Pancreas (tissue), 10 donors: Measurements from ENCODE around the gene TPBGL. TPM values are rescaled to one million over a fixed set of nuclear protein-coding genes. Genes with fewer than 3 reads are reported as not detected.

ENCODE experiments used
- ATAC-seq, 4 donors: fragments of 200-7000 bp; cut with Tn5 transposase; one replicate each; pipeline versions ENCODE4 v1.8.0 to v1.9.1; 2020; ENCODE audit warnings: mild to moderate bottlenecking in 4 of 4, moderate library complexity in 4 of 4
- DNase-seq, 6 donors: peaks; one replicate each; pipeline ENCODE4 v3.0.0-alpha.2; 2020
- FAIRE-seq: peaks from 2 replicates; lab custom pipeline; 2012; peaks lifted over from hg19 to GRCh38; lab: Jason Lieb, UNC
- H3K27ac ChIP-seq, 4 donors: fragments of 200-600 bp; sonication (generic); 1 replicate in 3 of 4; 2 replicates in 1 of 4; pipeline versions ENCODE4 v1.5.0 to v1.8.0; 2020
- H3K27me3 ChIP-seq, 4 donors: fragments of 200-600 bp; one replicate each; pipeline ENCODE4 v1.8.0; 2021
- H3K36me3 ChIP-seq, 3 donors: fragments of 200-600 bp; sonication (generic) in 1 of 3; one replicate each; pipeline versions ENCODE4 v1.5.0 to v1.8.0; 2020 to 2021
- H3K4me1 ChIP-seq, 3 donors: fragments of 200-600 bp; one replicate each; pipeline ENCODE4 v1.8.0; 2021
- H3K4me3 ChIP-seq, 4 donors: fragments of 200-600 bp; sonication (generic) in 2 of 4; one replicate each; pipeline versions ENCODE4 v1.5.0 to v1.8.0; 2020 to 2021
- H3K9me3 ChIP-seq, 4 donors: fragments of 200-600 bp; one replicate each; pipeline ENCODE4 v1.8.0; 2021
- CTCF ChIP-seq, 4 donors: fragments of 200-600 bp; sonication (generic) in 3 of 4; IDR thresholded peaks; one replicate each; pipeline versions ENCODE4 v1.5.0 to v1.8.0; 2021; ENCODE audit warnings: antibody characterized with exemption in 4 of 4
- WGBS, 2 donors: extraction: QIAGEN DNeasy Blood & Tissue Kit; methylation state at CpG; one replicate each; pipeline ENCODE4 v1.1.7; 2013; 5-methylcytosine and 5-hydroxymethylcytosine counted together
- intact Hi-C, 3 donors: fragments of 100-400 bp; cut with DNase I; formaldehyde crosslinking; loops; one replicate each; pipeline versions ENCODE4 v1.11.1 to v1.14.2; 2022
- polyA plus RNA-seq, 2 donors: library from polyadenylated mRNA; stranded (reverse); fragments of 200-250 nt; gene quantifications; one replicate each; pipeline ENCODE4 v1.2.3, GENCODE V29; 2013
- total RNA-seq, 6 donors: library from RNA; stranded (reverse); fragmentation: NEBNext Ultra II Directional in 4 of 6; extraction: Animal tissue kit (Norgen Biotek cat#: 25700) in 4 of 6; gene quantifications; one replicate each; pipeline versions ENCODE4 v1.2.1 to v1.2.4, GENCODE V29; 2021 to 2023
- donor health status: healthy with polysubstance abuse.
- donor health status: DM: no; HTN: no; CAD: no; lungs with moderate emphysema.
- donor health status: DM: no; HTN: no; CAD: no.
- donor health status: control.
- donor health status: control.
- donor health status: Bipolar disorder and iron deficiency.
- donor health status: DM: yes; HTN: yes; CAD: no.
- donor health status: DM: no; HTN: no; CAD: no.
- donor health status: DM: no; HTN: no; CAD: no.
- donor health status: DM: yes; HTN: yes; CAD: no.

Gene TPBGL
- total and polyA plus RNA-seq, 8 donors: 0.04 to 0.28 (median 0.09) TPM; not detected in 1

- FAIRE-seq (no peak), DNase-seq (peak in 2 of 6 donors; percentile 1 to 53), ATAC-seq (no peak)
- Histone ChIP-seq H3K4me1 (no peaks in the 10 kb centered on the region), H3K4me3 (no peak overlapping the region), H3K36me3 (peaks cover 0 to 17% (median 0%) of the 10 kb centered on the region in 3 donors), H3K27ac (no peak overlapping the region), H3K27me3 (no peaks in the 10 kb centered on the region), H3K9me3 (no peaks in the 10 kb centered on the region)
- WGBS, 2 donors: 84 to 85% methylated on average over 27 of the region's 27 CpGs
- no peak for TF ChIP-seq CTCF (IDR thresholded peaks at IDR 0.05)
- intact Hi-C loops: no loop called here
Measured at GRCh38 chr11:75267171-75267970, 26.8 kb downstream of the TPBGL start.

- no peak for TF ChIP-seq CTCF (IDR thresholded peaks at IDR 0.05)
- FAIRE-seq: no peak
- no peak overlapping the region for H3K4me3 ChIP-seq
- H3K4me1 ChIP-seq: no peaks in the 10 kb centered on the region
- ATAC-seq: no peak
- DNase-seq: peak in 1 of 6 donors; percentile 36
- H3K9me3 ChIP-seq: no peaks in the 10 kb centered on the region
- no peaks in the 10 kb centered on the region for H3K27me3 ChIP-seq
- WGBS, 2 donors: 92 to 94% methylated on average over 25 of the region's 25 CpGs
- intact Hi-C loops: no loop called here
- peaks cover 0 to 24% (median 7%) of the 10 kb centered on the region in 3 donors for H3K36me3 ChIP-seq
- no peak overlapping the region for H3K27ac ChIP-seq
Measured at GRCh38 chr11:75268626-75269366, 28.2 kb downstream of the TPBGL start.

GRCh38 chr11:75269367-75269660 lies 28.7 kb downstream of the TPBGL start:
- ATAC-seq: no peak
- Histone ChIP-seq H3K4me1 (no peaks in the 10 kb centered on the region), H3K27ac (no peak overlapping the region), H3K4me3 (no peak overlapping the region), H3K27me3 (no peaks in the 10 kb centered on the region), H3K36me3 (peaks cover 0 to 29% (median 7%) of the 10 kb centered on the region in 3 donors), H3K9me3 (no peaks in the 10 kb centered on the region)
- DNase-seq: no peak
- 93 to 95% methylated on average over 4 of the region's 4 CpGs for WGBS, 2 donors
- TF ChIP-seq CTCF (IDR thresholded peaks at IDR 0.05): no peak
- no peak for FAIRE-seq
- intact Hi-C loops: no loop called here

GRCh38 chr11:75269896-75270295 lies 29.3 kb downstream of the TPBGL start:
- H3K4me1 ChIP-seq: no peaks in the 10 kb centered on the region
- no peaks in the 10 kb centered on the region for H3K27me3 ChIP-seq
- no peak for TF ChIP-seq CTCF (IDR thresholded peaks at IDR 0.05)
- FAIRE-seq (no peak), ATAC-seq (no peak), DNase-seq (peak in 1 of 6 donors; percentile 19)
- H3K4me3 ChIP-seq: no peak overlapping the region
- H3K9me3 ChIP-seq: no peaks in the 10 kb centered on the region
- 92 to 93% methylated on average over 9 of the region's 9 CpGs for WGBS, 2 donors
- H3K27ac ChIP-seq: no peak overlapping the region
- peaks cover 0 to 29% (median 7%) of the 10 kb centered on the region in 3 donors for H3K36me3 ChIP-seq
- intact Hi-C loops: no loop called here
